SK-N-SH treated with all-trans-retinoic acid at 6 μM for 48 hours (cell line): ENCODE data around the gene FGF6.

Experiments used
- ATAC-seq: fragments of 200-7000 bp; cut with Tn5 transposase; 3 replicates; pipeline ENCODE4 v1.9.1; 2020; ENCODE audit warnings: mild to moderate bottlenecking, moderate library complexity
- ARNTL ChIP-seq: fragments of 450-650 bp; formaldehyde crosslinking; IDR thresholded peaks from 2 replicates; pipeline ENCODE4 v1.5.0; 2020; ENCODE audit warnings: low read depth, mild to moderate bottlenecking, moderate library complexity, borderline replicate concordance
- BACH2 ChIP-seq: fragments of 250-450 bp; sonication (Bioruptor Pico); IDR thresholded peaks from 2 replicates; pipeline ENCODE4 v1.9.0; 2021; ENCODE audit warnings: mild to moderate bottlenecking, borderline replicate concordance
- CSDC2 ChIP-seq: fragments of 250-450 bp; sonication (Bioruptor Pico); IDR thresholded peaks from 2 replicates; pipeline ENCODE4 v1.5.0; 2020; ENCODE audit warnings: mild to moderate bottlenecking, moderate library complexity
- CSRNP3 ChIP-seq: fragments of 250-450 bp; sonication (Bioruptor Pico); IDR thresholded peaks from 2 replicates; pipeline ENCODE4 v1.5.1; 2021; ENCODE audit warnings: mild to moderate bottlenecking, moderate library complexity
- ESRRG ChIP-seq: fragments of 250-450 bp; sonication (Bioruptor Pico); IDR thresholded peaks from 2 replicates; pipeline ENCODE4 v1.6.1; 2021; ENCODE audit warnings: mild to moderate bottlenecking
- ISL1 ChIP-seq: fragments of 250-450 bp; sonication (Bioruptor Pico); IDR thresholded peaks from 2 replicates; pipeline ENCODE4 v2.1.2; 2022; ENCODE audit warnings: mild to moderate bottlenecking, moderate library complexity
- OSR1 ChIP-seq: fragments of 250-450 bp; sonication (Bioruptor Pico); IDR thresholded peaks from 2 replicates; pipeline ENCODE4 v1.8.0; 2022; ENCODE audit warnings: moderate library complexity, mild to moderate bottlenecking, inconsistent platforms
- PPARA ChIP-seq: fragments of 250-450 bp; sonication (Bioruptor Pico); IDR thresholded peaks from 2 replicates; pipeline ENCODE4 v1.5.0; 2020; ENCODE audit warnings: mild to moderate bottlenecking, borderline replicate concordance
- RARB ChIP-seq: fragments of 250-450 bp; sonication (Bioruptor Pico); IDR thresholded peaks from 2 replicates; pipeline ENCODE4 v1.8.0; 2021; ENCODE audit warnings: mild to moderate bottlenecking, moderate library complexity
- SNAI2 ChIP-seq: fragments of 250-450 bp; sonication (Bioruptor Pico); IDR thresholded peaks from 2 replicates; pipeline ENCODE4 v1.5.0; 2020; ENCODE audit warnings: mild to moderate bottlenecking, moderate library complexity
- TCF4 ChIP-seq: fragments of 250-450 bp; sonication (Bioruptor Pico); IDR thresholded peaks from 2 replicates; pipeline ENCODE4 v1.8.0; 2021; ENCODE audit warnings: mild to moderate bottlenecking, moderate library complexity, borderline replicate concordance
- TOX ChIP-seq: fragments of 250-450 bp; sonication (Bioruptor Pico); IDR thresholded peaks from 2 replicates; pipeline ENCODE4 v1.8.0; 2021; ENCODE audit warnings: mild to moderate bottlenecking, moderate library complexity, borderline replicate concordance
- ZC3H10 ChIP-seq: fragments of 250-450 bp; sonication (Bioruptor Pico); IDR thresholded peaks from 2 replicates; pipeline ENCODE4 v1.5.1; 2021; ENCODE audit warnings: mild to moderate bottlenecking, moderate library complexity
- ZFP3 ChIP-seq: fragments of 250-450 bp; sonication (Bioruptor Pico); IDR thresholded peaks from 2 replicates; pipeline ENCODE4 v1.5.0; 2020; ENCODE audit warnings: mild to moderate bottlenecking, moderate library complexity
- ZFP30 ChIP-seq: fragments of 450-650 bp; formaldehyde crosslinking; IDR thresholded peaks from 2 replicates; pipeline ENCODE4 v1.5.0; 2022; ENCODE audit warnings: mild to moderate bottlenecking, moderate library complexity
- ZNF565 ChIP-seq: fragments of 450-650 bp; formaldehyde crosslinking; conservative IDR thresholded peaks from 2 replicates; pipeline ENCODE4 v1.5.0; 2020; ENCODE audit warnings: low read depth, mild to moderate bottlenecking, moderate library complexity
- ZNF70 ChIP-seq: fragments of 450-650 bp; formaldehyde crosslinking; IDR thresholded peaks from 2 replicates; pipeline ENCODE4 v1.5.0; 2020; ENCODE audit warnings: mild to moderate bottlenecking, moderate library complexity
- ZNF8 ChIP-seq: fragments of 450-650 bp; formaldehyde crosslinking; IDR thresholded peaks from 2 replicates; pipeline ENCODE4 v1.5.0; 2020; ENCODE audit warnings: mild to moderate bottlenecking, moderate library complexity
- TF ChIP-seq, protein P1 (sequence below): fragments of 250-450 bp; sonication (Bioruptor Pico); IDR thresholded peaks from 2 replicates; pipeline ENCODE4 v1.5.0; 2020; ENCODE audit warnings: mild to moderate bottlenecking, moderate library complexity
- TF ChIP-seq, protein P2 (sequence below): fragments of 250-450 bp; sonication (Bioruptor Pico); IDR thresholded peaks from 2 replicates; pipeline ENCODE4 v1.8.0; 2021; ENCODE audit warnings: low read depth, mild to moderate bottlenecking, moderate library complexity, borderline replicate concordance
- TF ChIP-seq, protein P3 (sequence below): fragments of 250-450 bp; sonication (Bioruptor Pico); IDR thresholded peaks from 2 replicates; pipeline ENCODE4 v1.8.0; 2020; ENCODE audit warnings: mild to moderate bottlenecking, moderate library complexity, borderline replicate concordance
- TF ChIP-seq, protein P4 (sequence below): fragments of 250-450 bp; sonication (Bioruptor Pico); IDR thresholded peaks from 2 replicates; pipeline ENCODE4 v1.5.1; 2020; ENCODE audit warnings: low read depth, mild to moderate bottlenecking, moderate library complexity

Gene FGF6

DNA sequence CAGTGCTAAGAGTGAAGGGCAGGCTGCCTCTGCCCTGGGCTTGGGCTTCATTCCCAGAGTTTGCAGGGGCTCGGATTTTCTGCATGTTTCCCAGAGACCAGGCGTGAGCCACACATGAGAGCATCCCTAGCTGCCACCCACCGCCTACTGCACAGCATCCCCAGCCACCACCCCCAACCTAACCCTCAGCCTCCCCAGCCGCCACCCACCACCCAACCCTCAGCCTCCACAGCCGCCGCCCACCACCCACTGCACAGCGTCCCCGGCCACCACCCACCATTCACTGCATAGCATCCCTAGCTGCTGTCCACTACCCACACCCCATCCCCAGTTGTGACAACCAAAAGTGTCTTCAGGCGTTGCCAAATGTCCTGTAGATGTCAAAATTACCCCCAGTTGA lies 22.6 kb downstream of the FGF6 start:
- no peak for ATAC-seq
- TF ChIP-seq ZFP30: no peak
- TF ChIP-seq ZNF565 (CRISPR knock-in tag): no peak
- TF ChIP-seq, protein P1, sequence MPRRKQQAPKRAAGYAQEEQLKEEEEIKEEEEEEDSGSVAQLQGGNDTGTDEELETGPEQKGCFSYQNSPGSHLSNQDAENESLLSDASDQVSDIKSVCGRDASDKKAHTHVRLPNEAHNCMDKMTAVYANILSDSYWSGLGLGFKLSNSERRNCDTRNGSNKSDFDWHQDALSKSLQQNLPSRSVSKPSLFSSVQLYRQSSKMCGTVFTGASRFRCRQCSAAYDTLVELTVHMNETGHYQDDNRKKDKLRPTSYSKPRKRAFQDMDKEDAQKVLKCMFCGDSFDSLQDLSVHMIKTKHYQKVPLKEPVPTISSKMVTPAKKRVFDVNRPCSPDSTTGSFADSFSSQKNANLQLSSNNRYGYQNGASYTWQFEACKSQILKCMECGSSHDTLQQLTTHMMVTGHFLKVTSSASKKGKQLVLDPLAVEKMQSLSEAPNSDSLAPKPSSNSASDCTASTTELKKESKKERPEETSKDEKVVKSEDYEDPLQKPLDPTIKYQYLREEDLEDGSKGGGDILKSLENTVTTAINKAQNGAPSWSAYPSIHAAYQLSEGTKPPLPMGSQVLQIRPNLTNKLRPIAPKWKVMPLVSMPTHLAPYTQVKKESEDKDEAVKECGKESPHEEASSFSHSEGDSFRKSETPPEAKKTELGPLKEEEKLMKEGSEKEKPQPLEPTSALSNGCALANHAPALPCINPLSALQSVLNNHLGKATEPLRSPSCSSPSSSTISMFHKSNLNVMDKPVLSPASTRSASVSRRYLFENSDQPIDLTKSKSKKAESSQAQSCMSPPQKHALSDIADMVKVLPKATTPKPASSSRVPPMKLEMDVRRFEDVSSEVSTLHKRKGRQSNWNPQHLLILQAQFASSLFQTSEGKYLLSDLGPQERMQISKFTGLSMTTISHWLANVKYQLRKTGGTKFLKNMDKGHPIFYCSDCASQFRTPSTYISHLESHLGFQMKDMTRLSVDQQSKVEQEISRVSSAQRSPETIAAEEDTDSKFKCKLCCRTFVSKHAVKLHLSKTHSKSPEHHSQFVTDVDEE (CRISPR knock-in tag): no peak
- TF ChIP-seq CSRNP3 (CRISPR knock-in tag): no peak
- TF ChIP-seq RARB (CRISPR knock-in tag): no peak
- no peak for TF ChIP-seq ZNF8 (CRISPR knock-in tag)
- TF ChIP-seq, protein P2, sequence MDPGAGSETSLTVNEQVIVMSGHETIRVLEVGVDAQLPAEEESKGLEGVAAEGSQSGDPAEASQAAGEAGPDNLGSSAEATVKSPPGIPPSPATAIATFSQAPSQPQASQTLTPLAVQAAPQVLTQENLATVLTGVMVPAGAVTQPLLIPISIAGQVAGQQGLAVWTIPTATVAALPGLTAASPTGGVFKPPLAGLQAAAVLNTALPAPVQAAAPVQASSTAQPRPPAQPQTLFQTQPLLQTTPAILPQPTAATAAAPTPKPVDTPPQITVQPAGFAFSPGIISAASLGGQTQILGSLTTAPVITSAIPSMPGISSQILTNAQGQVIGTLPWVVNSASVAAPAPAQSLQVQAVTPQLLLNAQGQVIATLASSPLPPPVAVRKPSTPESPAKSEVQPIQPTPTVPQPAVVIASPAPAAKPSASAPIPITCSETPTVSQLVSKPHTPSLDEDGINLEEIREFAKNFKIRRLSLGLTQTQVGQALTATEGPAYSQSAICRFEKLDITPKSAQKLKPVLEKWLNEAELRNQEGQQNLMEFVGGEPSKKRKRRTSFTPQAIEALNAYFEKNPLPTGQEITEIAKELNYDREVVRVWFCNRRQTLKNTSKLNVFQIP: no peak
- TF ChIP-seq CSDC2 (CRISPR knock-in tag): no peak
- no peak for TF ChIP-seq ZFP3 (CRISPR knock-in tag)
- TF ChIP-seq TCF4 (CRISPR knock-in tag): no peak
- TF ChIP-seq TOX (CRISPR knock-in tag): no peak
- TF ChIP-seq ZC3H10: no peak
- TF ChIP-seq OSR1 (CRISPR knock-in tag): no peak
- TF ChIP-seq ESRRG (CRISPR knock-in tag): no peak

GRCh38 chr12:4421590-4422031 lies 24.0 kb downstream of the FGF6 start:
- TF ChIP-seq ZNF8 (CRISPR knock-in tag): no peak
- TF ChIP-seq ISL1 (CRISPR knock-in tag): no peak
- TF ChIP-seq ZNF70 (CRISPR knock-in tag): peak; percentile 78; the same call in 1 of the 2 replicates
- TF ChIP-seq BACH2 (CRISPR knock-in tag): no peak
- TF ChIP-seq ARNTL (CRISPR knock-in tag): no peak
- no peak for TF ChIP-seq ESRRG (CRISPR knock-in tag)

DNA sequence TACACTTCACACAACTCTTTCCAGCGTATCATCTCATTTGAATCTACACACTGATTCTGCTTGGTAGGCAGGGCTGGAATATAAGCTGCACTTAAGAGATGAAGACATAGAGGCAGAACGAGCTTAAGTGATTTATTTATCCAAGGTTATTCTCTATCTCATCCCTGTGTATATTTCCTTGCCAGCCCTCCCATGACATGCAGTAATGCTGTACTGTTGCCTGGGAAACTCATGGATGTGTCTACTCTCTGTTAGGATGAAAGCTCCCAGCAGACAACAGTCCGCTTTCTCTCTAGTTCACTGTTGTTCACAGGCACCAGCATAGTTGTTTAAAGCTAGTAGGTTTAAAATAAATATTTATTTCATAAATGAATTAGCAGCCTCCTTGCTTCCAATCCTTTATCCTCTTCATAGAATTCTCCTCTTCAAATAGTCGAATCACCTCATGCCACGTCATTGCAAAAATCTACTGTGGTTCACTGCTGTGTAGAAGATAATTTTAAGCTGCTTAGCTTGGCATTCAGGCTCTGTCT lies 25.4 kb downstream of the FGF6 start:
- no peak for ATAC-seq
- TF ChIP-seq, protein P3, sequence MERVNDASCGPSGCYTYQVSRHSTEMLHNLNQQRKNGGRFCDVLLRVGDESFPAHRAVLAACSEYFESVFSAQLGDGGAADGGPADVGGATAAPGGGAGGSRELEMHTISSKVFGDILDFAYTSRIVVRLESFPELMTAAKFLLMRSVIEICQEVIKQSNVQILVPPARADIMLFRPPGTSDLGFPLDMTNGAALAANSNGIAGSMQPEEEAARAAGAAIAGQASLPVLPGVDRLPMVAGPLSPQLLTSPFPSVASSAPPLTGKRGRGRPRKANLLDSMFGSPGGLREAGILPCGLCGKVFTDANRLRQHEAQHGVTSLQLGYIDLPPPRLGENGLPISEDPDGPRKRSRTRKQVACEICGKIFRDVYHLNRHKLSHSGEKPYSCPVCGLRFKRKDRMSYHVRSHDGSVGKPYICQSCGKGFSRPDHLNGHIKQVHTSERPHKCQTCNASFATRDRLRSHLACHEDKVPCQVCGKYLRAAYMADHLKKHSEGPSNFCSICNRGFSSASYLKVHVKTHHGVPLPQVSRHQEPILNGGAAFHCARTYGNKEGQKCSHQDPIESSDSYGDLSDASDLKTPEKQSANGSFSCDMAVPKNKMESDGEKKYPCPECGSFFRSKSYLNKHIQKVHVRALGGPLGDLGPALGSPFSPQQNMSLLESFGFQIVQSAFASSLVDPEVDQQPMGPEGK (CRISPR knock-in tag): no peak
- TF ChIP-seq ZFP30 (no peak), TCF4 (CRISPR knock-in tag) (no peak), ZNF565 (CRISPR knock-in tag) (no peak), ZC3H10 (no peak), SNAI2 (CRISPR knock-in tag) (no peak), RARB (CRISPR knock-in tag) (no peak), ZNF8 (CRISPR knock-in tag) (no peak), ISL1 (CRISPR knock-in tag) (no peak), ESRRG (CRISPR knock-in tag) (no peak), CSDC2 (CRISPR knock-in tag) (no peak), PPARA (CRISPR knock-in tag) (no peak), ZNF70 (CRISPR knock-in tag) (no peak), OSR1 (CRISPR knock-in tag) (no peak), ARNTL (CRISPR knock-in tag) (no peak), ZFP3 (CRISPR knock-in tag) (no peak)
- TF ChIP-seq, protein P2: no peak
- TF ChIP-seq, protein P4, sequence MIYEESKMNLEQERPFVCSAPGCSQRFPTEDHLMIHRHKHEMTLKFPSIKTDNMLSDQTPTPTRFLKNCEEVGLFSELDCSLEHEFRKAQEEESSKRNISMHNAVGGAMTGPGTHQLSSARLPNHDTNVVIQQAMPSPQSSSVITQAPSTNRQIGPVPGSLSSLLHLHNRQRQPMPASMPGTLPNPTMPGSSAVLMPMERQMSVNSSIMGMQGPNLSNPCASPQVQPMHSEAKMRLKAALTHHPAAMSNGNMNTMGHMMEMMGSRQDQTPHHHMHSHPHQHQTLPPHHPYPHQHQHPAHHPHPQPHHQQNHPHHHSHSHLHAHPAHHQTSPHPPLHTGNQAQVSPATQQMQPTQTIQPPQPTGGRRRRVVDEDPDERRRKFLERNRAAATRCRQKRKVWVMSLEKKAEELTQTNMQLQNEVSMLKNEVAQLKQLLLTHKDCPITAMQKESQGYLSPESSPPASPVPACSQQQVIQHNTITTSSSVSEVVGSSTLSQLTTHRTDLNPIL (CRISPR knock-in tag): no peak

More at GRCh38 chr12:4421590-4422031, 24.0 kb downstream of the FGF6 start:
- ATAC-seq: peak; percentile 83
